Upper lobe of left lung (tissue), 6 donors: ENCODE data around the gene CLIP4. TPM values are rescaled to one million over a fixed set of nuclear protein-coding genes. Genes with fewer than 3 reads are reported as not detected.

ENCODE experiments used
- ATAC-seq, 2 donors: fragments of 200-7000 bp; cut with Tn5 transposase; one replicate each; pipeline ENCODE4 v1.9.1; 2022; ENCODE audit warnings: mild to moderate bottlenecking in 2 of 2, moderate library complexity in 2 of 2; ENCODE audit not compliant: low FRiP score in 2 of 2
- DNase-seq, 2 donors: peaks; one replicate each; pipeline ENCODE4 v3.0.0-alpha.2; 2019 to 2020
- H3K27ac ChIP-seq, 4 donors: fragments of 200-600 bp; sonication (generic); one replicate each; pipeline ENCODE4 v1.5.1; 2016 to 2019
- H3K27me3 ChIP-seq, 4 donors: fragments of 200-600 bp; sonication (generic); one replicate each; pipeline ENCODE4 v1.5.1; 2017 to 2019
- H3K36me3 ChIP-seq, 4 donors: fragments of 200-600 bp; sonication (generic); one replicate each; pipeline ENCODE4 v1.5.1; 2016 to 2019
- H3K4me1 ChIP-seq, 4 donors: fragments of 200-600 bp; sonication (generic); one replicate each; pipeline ENCODE4 v1.5.1; 2018 to 2019
- H3K4me3 ChIP-seq, 4 donors: fragments of 200-600 bp; sonication (generic); one replicate each; pipeline ENCODE4 v1.5.1; 2017 to 2019; ENCODE audit warnings: mild to moderate bottlenecking in 2 of 4, moderate library complexity in 1 of 4
- H3K9me3 ChIP-seq, 4 donors: fragments of 200-600 bp; sonication (generic); one replicate each; pipeline ENCODE4 v1.5.1; 2018 to 2019
- CTCF ChIP-seq, 6 experiments: fragments of 450-650 bp in 4 of 6; fragments of 200-600 bp in 2 of 6; sonication (generic) in 2 of 6; IDR thresholded peaks; one replicate each; pipeline ENCODE4 v1.5.1; 2016 to 2019; ENCODE audit warnings: antibody characterized with exemption in 6 of 6
- EP300 ChIP-seq, 4 donors: sonication (generic); formaldehyde crosslinking; IDR thresholded peaks; one replicate each; pipeline ENCODE4 v1.5.1; 2017; ENCODE audit warnings: antibody characterized with exemption in 4 of 4, control low read depth in 2 of 4
- POLR2A ChIP-seq, 4 donors: fragments of 450-650 bp; IDR thresholded peaks; one replicate each; pipeline ENCODE4 v1.5.1; 2016 to 2017; ENCODE audit warnings: antibody characterized with exemption in 4 of 4, mild to moderate bottlenecking in 2 of 4
- POLR2AphosphoS5 ChIP-seq, 2 donors: sonication (generic); formaldehyde crosslinking; IDR thresholded peaks; one replicate each; pipeline ENCODE4 v1.5.1; 2017; ENCODE audit warnings: antibody characterized with exemption in 2 of 2
- WGBS, 2 donors: methylation state at CpG; one replicate each; pipeline ENCODE4 v1.1.5; 2017 to 2018; 5-methylcytosine and 5-hydroxymethylcytosine counted together
- total RNA-seq, 6 donors: library from RNA; depleted of rRNA in 4 of 6; stranded (reverse); fragments of >200 nt in 4 of 6; gene quantifications; one replicate each; pipeline versions ENCODE4 v1.1.0 to v1.2.1, GENCODE V29; 2016 to 2021
- donor health status: DM: no; HTN: no; CAD: no; lungs with moderate emphysema.
- donor health status: DM: no; HTN: yes; CAD: no; lungs with severe emphysema.

Gene CLIP4
- total RNA-seq, 6 donors from 2014 or later: 46.0 to 104 (median 69.5) TPM

GRCh38 chr2:29193111-29193510, 77.9 kb downstream of the CLIP4 start:
- Histone ChIP-seq H3K36me3 (no peaks in the 10 kb centered on the region), H3K4me1 (no peaks in the 10 kb centered on the region), H3K4me3 (no peak overlapping the region), H3K27me3 (no peaks in the 10 kb centered on the region), H3K27ac (no peak overlapping the region), H3K9me3 (no peaks in the 10 kb centered on the region)
- TF ChIP-seq EP300 (IDR thresholded peaks at IDR 0.05) (no peak), POLR2AphosphoS5 (IDR thresholded peaks at IDR 0.05) (no peak), CTCF (IDR thresholded peaks at IDR 0.05) (no peak), POLR2A (IDR thresholded peaks at IDR 0.05) (no peak)
- no peak for ATAC-seq
- WGBS, 2 donors: 87 to 88% methylated on average over 10 to 12 of the region's 12 CpGs
- DNase-seq: no peak

- 60 to 88% methylated on average over 6 to 7 of the region's 7 CpGs for WGBS, 2 donors
- no peaks in the 10 kb centered on the region for H3K4me1 ChIP-seq
- H3K9me3 ChIP-seq: no peaks in the 10 kb centered on the region
- H3K36me3 ChIP-seq: no peaks in the 10 kb centered on the region
- H3K27ac ChIP-seq: no peak overlapping the region
- ATAC-seq: no peak
- no peak overlapping the region for H3K4me3 ChIP-seq
- DNase-seq: no peak
- H3K27me3 ChIP-seq: no peaks in the 10 kb centered on the region
- no peak for TF ChIP-seq CTCF (IDR thresholded peaks at IDR 0.05)
- TF ChIP-seq POLR2A (IDR thresholded peaks at IDR 0.05): no peak
- no peak for TF ChIP-seq POLR2AphosphoS5 (IDR thresholded peaks at IDR 0.05)
- no peak for TF ChIP-seq EP300 (IDR thresholded peaks at IDR 0.05)
Observed at GRCh38 chr2:29193681-29194080, 78.5 kb downstream of the CLIP4 start.

GRCh38 chr2:29195796-29196195, 80.6 kb downstream of the CLIP4 start:
- 75 to 87% methylated on average over 8 of the region's 8 CpGs for WGBS, 2 donors
- H3K9me3 ChIP-seq: no peaks in the 10 kb centered on the region
- no peak for ATAC-seq
- H3K4me3 ChIP-seq: no peak overlapping the region
- no peak for DNase-seq
- H3K36me3 ChIP-seq: no peaks in the 10 kb centered on the region
- H3K27ac ChIP-seq: no peak overlapping the region
- no peaks in the 10 kb centered on the region for H3K27me3 ChIP-seq
- no peaks in the 10 kb centered on the region for H3K4me1 ChIP-seq
- no peak for TF ChIP-seq POLR2AphosphoS5 (IDR thresholded peaks at IDR 0.05)
- TF ChIP-seq POLR2A (IDR thresholded peaks at IDR 0.05): no peak

GRCh38 chr2:29196792-29197788, 81.9 kb downstream of the CLIP4 start:
- peak; percentile 41 to 71 (median 64) for TF ChIP-seq CTCF (IDR thresholded peaks at IDR 0.05)
- TF ChIP-seq POLR2AphosphoS5 (IDR thresholded peaks at IDR 0.05): no peak
- H3K4me3 ChIP-seq: no peak overlapping the region
- H3K36me3 ChIP-seq: no peaks in the 10 kb centered on the region
- no peaks in the 10 kb centered on the region for H3K9me3 ChIP-seq
- ATAC-seq: peak; percentile 82 to 88
- DNase-seq: peak in 1 of 2 donors; percentile 61
- no peak overlapping the region for H3K27ac ChIP-seq
- no peaks in the 10 kb centered on the region for H3K27me3 ChIP-seq
- 13 to 32% methylated on average over 11 to 14 of the region's 14 CpGs for WGBS, 2 donors
- H3K4me1 ChIP-seq: no peaks in the 10 kb centered on the region

- H3K4me3 ChIP-seq: no peak overlapping the region
- DNase-seq (no peak), ATAC-seq (no peak)
- TF ChIP-seq POLR2AphosphoS5 (IDR thresholded peaks at IDR 0.05) (no peak), POLR2A (IDR thresholded peaks at IDR 0.05) (no peak), EP300 (IDR thresholded peaks at IDR 0.05) (no peak), CTCF (IDR thresholded peaks at IDR 0.05) (no peak)
- no peaks in the 10 kb centered on the region for H3K4me1 ChIP-seq
- 46 to 48% methylated on average over 5 of the region's 5 CpGs for WGBS, 2 donors
- H3K27me3 ChIP-seq: no peaks in the 10 kb centered on the region
- no peaks in the 10 kb centered on the region for H3K36me3 ChIP-seq
- H3K9me3 ChIP-seq: no peaks in the 10 kb centered on the region
- H3K27ac ChIP-seq: no peak overlapping the region
Observed at GRCh38 chr2:29201979-29202378, 86.8 kb downstream of the CLIP4 start.
